Kidney epithelial cell (primary cell): ENCODE data around the gene RBM6. TPM values are rescaled to one million over a fixed set of nuclear protein-coding genes. Genes with fewer than 3 reads are reported as not detected.

Source experiments
- DNase-seq: peaks from one replicate; pipeline ENCODE4 v3.0.0-alpha.2; 2010; ENCODE audit warnings: low read depth
- H3K27me3 ChIP-seq: 2 replicates; pipeline ENCODE4 v1.6.0; 2011; ENCODE audit warnings: low read length; ENCODE audit not compliant: control insufficient read depth, insufficient read depth
- H3K36me3 ChIP-seq: 2 replicates; pipeline ENCODE4 v1.5.1; 2011; ENCODE audit warnings: low read length; ENCODE audit not compliant: control insufficient read depth, insufficient read depth
- H3K4me3 ChIP-seq: 2 replicates; pipeline ENCODE4 v1.5.1; 2011; ENCODE audit warnings: low read depth, mild to moderate bottlenecking, control low read depth, low read length
- total RNA-seq: library from RNA; depleted of rRNA; stranded (reverse); fragments of >200 nt; gene quantifications from 2 replicates; pipeline ENCODE4 v1.2.3, GENCODE V29; 2015
- TF ChIP-seq, protein P1 (sequence below): IDR thresholded peaks from 2 replicates; pipeline ENCODE4 v1.5.1; 2011; ENCODE audit warnings: mild to moderate bottlenecking, moderate library complexity, low read length, control low read depth, inconsistent platforms; ENCODE audit not compliant: insufficient read depth, poor library complexity, severe bottlenecking

The RBM6 gene, protein sequence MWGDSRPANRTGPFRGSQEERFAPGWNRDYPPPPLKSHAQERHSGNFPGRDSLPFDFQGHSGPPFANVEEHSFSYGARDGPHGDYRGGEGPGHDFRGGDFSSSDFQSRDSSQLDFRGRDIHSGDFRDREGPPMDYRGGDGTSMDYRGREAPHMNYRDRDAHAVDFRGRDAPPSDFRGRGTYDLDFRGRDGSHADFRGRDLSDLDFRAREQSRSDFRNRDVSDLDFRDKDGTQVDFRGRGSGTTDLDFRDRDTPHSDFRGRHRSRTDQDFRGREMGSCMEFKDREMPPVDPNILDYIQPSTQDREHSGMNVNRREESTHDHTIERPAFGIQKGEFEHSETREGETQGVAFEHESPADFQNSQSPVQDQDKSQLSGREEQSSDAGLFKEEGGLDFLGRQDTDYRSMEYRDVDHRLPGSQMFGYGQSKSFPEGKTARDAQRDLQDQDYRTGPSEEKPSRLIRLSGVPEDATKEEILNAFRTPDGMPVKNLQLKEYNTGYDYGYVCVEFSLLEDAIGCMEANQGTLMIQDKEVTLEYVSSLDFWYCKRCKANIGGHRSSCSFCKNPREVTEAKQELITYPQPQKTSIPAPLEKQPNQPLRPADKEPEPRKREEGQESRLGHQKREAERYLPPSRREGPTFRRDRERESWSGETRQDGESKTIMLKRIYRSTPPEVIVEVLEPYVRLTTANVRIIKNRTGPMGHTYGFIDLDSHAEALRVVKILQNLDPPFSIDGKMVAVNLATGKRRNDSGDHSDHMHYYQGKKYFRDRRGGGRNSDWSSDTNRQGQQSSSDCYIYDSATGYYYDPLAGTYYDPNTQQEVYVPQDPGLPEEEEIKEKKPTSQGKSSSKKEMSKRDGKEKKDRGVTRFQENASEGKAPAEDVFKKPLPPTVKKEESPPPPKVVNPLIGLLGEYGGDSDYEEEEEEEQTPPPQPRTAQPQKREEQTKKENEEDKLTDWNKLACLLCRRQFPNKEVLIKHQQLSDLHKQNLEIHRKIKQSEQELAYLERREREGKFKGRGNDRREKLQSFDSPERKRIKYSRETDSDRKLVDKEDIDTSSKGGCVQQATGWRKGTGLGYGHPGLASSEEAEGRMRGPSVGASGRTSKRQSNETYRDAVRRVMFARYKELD
- total RNA-seq = 35.9 and 41.5 TPM in 2 replicates

DNA sequence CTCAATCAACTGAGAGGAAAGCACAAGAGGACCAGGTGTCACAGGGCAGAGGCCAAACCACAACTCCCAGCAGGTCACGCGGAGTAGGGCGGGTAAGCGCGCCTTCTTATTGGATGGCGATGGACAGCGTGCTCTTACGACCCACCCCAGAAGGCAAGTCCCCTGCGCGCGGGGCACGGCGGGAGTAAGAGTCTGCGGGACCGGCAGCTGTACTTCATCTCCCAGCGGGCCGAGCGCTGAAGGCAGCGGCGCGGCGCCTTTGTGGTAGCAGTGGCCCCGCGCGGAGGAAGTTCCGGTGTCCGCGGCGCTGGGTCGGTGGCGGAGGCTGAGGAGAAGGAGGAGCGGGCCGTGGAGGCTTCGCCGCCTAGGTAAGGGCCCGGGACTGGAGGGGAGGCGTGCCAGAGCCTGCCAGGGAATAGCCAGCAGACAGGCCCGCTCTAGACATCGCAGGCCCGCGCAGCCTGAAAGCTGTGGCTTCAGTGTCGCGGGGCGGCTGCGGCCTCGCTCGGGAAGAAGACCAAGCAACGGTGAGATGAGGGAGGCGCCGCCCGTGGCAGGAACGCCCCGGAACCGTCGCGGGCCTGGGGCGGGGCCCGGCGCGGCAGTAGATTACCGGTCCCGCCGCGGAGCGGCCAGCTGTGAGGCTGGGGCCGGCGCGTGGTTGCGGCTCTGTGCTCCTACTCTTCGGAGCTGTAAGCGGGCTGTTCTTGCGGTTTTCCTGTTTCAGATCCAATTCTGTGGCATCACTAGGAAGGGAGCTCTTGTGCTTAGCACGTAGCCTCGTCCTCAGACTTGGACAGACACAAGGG, at the start of gene RBM6:
TSS of gene RBM6 (plus strand) at position 293 of the 809 bp plus-strand sequence. CDS start 22,492 bp downstream, outside the sequence.
- Histone ChIP-seq H3K4me3 (peak within 1 kb of the TSS; percentile 81), H3K27me3 (no peaks in the 10 kb centered on the region), H3K36me3 (no peaks in the 10 kb centered on the region)
- peak; percentile 92 for DNase-seq
- TF ChIP-seq, protein P1, sequence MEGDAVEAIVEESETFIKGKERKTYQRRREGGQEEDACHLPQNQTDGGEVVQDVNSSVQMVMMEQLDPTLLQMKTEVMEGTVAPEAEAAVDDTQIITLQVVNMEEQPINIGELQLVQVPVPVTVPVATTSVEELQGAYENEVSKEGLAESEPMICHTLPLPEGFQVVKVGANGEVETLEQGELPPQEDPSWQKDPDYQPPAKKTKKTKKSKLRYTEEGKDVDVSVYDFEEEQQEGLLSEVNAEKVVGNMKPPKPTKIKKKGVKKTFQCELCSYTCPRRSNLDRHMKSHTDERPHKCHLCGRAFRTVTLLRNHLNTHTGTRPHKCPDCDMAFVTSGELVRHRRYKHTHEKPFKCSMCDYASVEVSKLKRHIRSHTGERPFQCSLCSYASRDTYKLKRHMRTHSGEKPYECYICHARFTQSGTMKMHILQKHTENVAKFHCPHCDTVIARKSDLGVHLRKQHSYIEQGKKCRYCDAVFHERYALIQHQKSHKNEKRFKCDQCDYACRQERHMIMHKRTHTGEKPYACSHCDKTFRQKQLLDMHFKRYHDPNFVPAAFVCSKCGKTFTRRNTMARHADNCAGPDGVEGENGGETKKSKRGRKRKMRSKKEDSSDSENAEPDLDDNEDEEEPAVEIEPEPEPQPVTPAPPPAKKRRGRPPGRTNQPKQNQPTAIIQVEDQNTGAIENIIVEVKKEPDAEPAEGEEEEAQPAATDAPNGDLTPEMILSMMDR = no peak

DNA sequence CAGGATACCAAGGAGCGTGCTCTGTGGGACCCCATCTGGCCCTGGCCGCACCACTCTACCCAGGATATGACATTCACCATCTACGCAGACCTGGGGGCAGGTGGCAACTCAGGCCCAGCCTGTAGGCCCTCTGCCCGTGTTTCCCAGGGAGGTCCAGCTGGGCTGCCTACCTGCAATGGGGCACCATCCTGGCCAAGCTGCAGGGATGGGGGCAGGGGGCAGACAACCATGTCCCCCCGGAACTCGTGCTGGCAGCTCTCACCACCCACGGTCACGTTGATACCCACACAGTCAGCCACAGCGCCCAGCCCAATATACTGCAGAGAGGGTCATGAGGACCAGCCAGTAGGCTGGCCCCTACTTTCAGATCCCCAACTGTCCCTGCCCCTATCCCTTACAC, 44.2 kb upstream of the RBM6 start:
- TF ChIP-seq, protein P1 = no peak
- H3K4me3 ChIP-seq = no peak overlapping the region
- no peak for DNase-seq
- no peaks in the 10 kb centered on the region for H3K36me3 ChIP-seq
- H3K27me3 ChIP-seq = no peaks in the 10 kb centered on the region

DNA sequence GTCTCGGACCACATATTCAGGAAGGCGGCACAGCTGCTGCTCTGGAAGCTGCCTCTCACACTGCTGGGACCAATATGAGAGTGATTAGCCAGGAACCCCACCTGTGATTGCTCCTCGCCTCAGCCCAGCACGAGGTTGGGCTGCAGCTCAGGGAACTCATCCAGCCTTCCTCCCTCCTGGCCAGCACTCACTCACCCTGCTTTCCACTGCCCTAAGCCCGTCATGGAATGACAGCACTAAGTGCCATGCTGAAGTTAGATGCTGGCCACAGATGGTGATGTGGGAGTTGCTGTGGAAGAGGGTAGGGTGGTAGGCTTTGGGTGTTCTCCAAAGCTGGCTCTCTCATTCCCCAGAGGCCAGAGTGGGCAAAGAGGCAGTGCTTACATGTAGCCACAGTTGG, 43.6 kb upstream of the RBM6 start:
- Histone ChIP-seq H3K27me3 (no peaks in the 10 kb centered on the region), H3K4me3 (no peak overlapping the region), H3K36me3 (no peaks in the 10 kb centered on the region)
- no peak for DNase-seq
- TF ChIP-seq, protein P1 = no peak

DNA sequence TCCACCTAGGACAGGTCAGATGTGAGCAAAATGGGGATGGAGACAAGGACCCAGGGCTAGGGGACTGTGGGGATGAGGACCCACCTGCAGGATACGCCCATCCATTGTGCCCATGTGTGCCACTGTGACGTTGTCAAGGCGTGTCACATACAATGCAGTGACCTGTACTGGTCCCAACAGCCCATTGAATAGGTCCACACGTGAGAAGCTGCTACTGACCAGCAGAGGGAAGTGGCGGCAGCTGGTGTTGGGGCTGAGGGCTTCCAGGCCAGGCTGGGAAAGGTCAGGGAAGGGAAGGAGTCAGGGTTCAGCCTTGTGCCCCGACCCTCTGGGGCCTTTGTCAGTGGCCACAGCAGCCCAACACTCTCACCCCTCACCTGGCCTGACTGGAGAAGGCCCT, 41.0 kb upstream of the RBM6 start:
- Histone ChIP-seq H3K27me3 (no peaks in the 10 kb centered on the region), H3K36me3 (no peaks in the 10 kb centered on the region), H3K4me3 (no peak overlapping the region)
- DNase-seq = no peak
- TF ChIP-seq, protein P1 = no peak

DNA sequence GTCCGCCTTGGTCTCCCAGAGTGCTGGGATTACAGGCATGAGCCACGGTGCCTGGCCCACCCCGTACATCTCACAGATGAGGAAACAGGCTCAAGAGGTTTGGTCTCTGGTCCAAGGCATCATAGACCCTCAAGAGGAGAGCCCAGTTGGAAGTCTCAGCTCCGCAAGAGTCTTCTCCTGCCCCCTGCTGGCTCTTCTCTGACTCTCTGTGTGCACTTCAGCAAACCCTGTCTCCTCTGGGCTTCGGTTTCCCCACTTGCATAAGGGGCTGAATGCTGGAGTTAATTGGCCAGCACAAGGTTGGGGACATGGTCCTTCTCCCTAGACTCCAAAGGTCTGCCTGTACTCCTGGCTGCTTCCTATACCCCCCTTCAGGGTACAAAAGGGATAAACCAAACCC, 40.1 kb upstream of the RBM6 start:
- Histone ChIP-seq H3K4me3 (no peak overlapping the region), H3K36me3 (no peaks in the 10 kb centered on the region), H3K27me3 (no peaks in the 10 kb centered on the region)
- TF ChIP-seq, protein P1 = no peak
- no peak for DNase-seq
